Activated T-cell treated with anti-CD3 and anti-CD28 coated beads for 48 hours (primary cell): ENCODE results near the gene NAXD.
"Not testable (repeated sequence)": the region's sequence is repeated elsewhere in the genome, so short reads cannot be mapped to it uniquely, and the experiment has no call there.

Experiments
- DNase-seq: peaks from one replicate; pipeline ENCODE4 v3.0.0-alpha.2; 2020; ENCODE audit warnings: low read depth

Gene NAXD

DNA sequence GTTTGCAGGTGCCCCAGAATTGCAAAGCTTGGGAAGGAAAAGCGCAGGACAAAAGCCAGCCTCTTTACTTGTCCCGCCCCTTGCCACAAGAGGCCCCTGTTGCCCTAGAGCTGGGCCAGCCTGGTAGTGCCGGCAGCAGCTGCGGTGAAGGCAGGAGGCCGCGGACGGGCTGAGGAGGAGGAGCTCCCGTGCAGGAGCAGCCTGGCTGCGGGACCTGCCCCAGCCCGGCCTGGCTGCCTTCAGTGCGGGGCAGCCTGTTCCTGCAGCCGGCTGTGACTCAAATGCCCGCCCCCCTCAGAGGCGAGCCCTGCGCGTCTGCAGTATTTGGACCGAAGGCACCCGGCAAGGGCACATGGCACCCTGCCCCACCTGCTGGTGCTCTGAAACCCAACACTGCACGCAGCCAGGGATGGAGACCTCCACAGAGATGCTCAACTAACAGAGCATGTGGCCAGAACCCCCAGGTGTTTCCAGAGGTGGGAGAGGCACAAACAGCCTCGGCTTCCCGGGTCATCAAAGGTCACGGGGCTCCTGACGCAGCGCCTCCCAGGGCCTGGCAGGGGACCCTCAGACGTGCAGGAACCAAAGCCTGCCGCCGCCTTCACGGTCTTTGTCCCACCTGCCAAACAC, 29.7 kb downstream of the NAXD start:
- peak; percentile 36 for DNase-seq

GRCh38 chr13:110645750-110646149, 30.4 kb downstream of the NAXD start:
- no peak for DNase-seq

- DNase-seq = no peak
Observed at GRCh38 chr13:110646442-110647364, 31.4 kb downstream of the NAXD start.

DNA sequence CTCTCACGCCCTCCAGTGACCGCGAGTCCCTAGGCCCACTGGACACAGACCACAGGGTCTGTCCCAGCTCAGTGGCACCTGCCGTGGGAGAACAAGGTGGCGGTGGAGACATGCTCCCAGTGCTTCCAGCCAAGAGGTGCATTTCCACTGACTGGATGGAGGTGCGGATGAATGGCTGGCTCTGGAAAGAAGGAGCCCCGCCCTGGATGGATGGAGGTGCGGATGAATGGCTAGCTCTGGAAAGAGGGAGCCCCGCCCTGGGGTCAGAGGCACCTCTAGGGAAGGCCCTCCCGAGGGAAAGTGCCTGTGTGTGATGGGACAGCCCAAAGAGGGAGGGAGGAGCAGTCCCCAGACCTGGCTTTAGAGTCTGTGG, 32.0 kb downstream of the NAXD start:
- no peak for DNase-seq

DNA sequence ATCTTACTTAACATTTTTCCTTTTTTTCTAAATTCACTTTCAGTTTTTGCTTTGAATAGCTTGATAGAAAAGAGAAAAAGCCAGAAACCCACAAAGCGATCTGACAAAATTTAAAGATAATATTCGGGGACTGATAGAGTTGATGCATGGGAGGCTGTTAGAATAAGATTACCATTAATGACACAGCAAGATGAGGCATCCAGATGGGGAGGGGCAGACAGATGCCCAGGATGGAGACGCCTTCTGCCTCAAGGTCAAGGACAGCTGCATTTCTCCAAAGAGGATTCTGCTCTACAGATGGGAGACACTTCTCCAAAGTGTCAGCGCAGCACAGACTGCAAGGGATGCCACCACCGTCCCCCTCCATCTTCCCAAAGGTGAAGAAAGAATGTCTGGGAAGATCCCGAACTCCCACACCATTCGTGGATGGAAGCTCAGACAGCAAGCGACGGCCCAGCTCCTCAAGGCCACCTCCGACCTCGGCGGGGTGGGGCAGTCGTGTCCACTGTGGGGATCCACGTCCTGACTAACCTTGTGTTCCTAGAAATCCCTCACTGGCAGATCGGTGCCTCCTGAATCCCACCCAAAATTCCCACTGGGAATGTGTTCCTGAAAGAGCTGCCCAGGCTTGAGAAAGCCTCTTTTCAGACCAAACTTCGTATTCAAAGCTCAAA, 32.9 kb downstream of the NAXD start:
- DNase-seq = no peak

- DNase-seq = no peak
Observed at GRCh38 chr13:110648848-110649421, 33.6 kb downstream of the NAXD start.

DNA sequence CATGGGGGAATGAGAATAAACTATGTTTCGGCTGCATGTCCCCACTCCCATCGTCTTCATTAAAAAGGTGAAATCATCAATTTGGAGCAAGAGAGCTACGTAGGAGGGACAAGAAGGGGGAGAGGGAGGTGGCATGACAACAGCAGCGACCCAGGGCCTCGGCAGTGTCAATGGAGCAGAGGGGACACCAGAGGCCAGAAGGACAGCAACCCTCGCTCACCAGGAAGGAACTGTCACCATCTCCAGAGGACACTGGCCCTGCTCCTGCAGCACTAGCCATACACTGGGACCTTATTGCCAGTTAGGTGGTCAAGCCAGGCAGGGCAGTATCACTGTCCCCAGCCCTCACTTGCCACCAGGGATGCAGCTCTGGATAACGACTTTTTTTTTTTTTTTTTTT, 34.2 kb downstream of the NAXD start:
- DNase-seq = no peak

DNA sequence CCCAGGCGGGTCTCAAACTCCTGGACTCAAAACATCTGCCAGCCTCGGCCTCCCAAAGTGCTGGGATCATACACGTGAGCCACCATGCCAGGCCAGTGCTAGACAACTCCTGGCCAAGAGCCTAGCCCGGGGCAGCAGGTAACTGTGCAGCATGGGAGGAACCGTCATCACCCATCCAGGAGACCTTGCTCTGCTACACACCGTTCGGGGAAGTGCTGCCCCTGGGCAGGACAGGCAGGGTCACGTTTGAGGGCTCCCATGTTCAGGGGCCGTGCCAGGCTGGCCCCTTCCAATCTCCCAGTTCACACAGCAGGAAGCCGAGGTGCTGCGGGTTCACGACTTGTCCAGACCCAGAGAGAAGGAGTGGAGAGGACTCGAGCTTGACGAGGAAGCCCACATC, 35.1 kb downstream of the NAXD start:
- no peak for DNase-seq

GRCh38 chr13:110651271-110651670, 35.9 kb downstream of the NAXD start:
- DNase-seq = no peak

DNA sequence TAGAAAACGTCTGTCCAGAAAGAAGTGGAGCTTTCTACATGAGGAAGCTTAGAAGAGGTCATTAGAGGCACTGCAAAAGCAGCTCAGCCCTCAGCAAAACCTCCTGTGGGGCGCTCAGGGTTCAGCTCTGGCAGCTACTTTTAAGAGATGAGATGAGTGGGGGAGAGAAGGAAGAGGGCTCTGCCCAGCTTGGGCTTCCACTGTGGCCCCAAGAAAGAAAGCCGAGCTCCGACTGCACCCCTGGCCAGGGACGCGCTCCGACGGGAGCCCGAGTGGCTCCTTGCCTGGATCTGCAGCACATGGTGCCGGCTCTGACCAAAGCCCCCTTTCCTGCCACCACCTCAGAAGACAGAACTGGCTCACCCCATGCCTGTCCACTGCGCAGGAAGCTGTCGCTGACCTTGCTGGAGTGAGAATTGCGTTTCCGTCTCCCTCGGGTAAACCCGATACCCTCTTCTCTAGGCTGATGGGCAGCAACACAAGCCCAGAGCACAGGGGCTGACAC, 36.4 kb downstream of the NAXD start:
- DNase-seq = no peak

DNA sequence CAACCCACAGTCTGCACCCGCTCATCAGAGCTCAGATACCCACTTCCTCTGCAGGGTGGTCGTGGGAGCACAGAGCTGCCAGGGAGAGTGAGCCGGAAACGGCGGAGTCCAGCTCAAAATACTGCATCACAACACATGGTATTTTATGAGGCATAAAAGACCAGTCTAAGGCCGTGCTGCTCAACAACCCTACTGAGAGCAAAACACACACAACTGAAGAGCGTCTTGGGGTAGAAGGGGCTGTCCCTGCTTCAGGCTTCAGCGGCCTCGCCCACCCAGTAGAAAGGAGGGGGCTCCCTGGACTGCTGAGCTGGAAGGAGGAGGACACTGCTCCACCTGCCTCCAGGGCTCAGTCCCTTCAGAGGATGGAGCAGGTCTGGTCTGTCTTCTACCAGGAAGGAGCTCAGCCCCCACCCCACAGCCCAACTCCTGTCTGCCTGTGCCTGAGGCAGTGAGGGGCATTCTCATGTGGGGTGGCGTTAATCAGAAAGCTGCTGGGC, 36.9 kb downstream of the NAXD start:
- no peak for DNase-seq

DNA sequence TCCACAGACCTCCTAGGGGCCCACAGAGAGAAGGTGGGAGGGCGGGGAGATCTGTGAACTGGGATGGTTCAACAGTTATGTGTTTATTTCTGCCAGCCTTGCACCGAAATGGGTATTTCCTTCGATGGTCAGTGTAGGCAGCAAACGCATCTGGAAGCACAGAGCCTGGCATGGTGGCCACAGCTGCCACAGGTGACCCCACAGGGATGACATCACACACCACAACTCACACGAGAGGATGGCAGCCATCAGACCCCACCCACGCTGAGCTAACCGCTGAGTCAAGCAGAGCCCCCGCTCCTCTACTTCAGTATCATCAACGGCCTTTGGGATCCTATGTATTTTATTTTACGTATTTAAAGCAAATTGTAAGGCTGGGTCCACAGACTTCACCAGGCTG, 37.4 kb downstream of the NAXD start:
- no peak for DNase-seq

DNA sequence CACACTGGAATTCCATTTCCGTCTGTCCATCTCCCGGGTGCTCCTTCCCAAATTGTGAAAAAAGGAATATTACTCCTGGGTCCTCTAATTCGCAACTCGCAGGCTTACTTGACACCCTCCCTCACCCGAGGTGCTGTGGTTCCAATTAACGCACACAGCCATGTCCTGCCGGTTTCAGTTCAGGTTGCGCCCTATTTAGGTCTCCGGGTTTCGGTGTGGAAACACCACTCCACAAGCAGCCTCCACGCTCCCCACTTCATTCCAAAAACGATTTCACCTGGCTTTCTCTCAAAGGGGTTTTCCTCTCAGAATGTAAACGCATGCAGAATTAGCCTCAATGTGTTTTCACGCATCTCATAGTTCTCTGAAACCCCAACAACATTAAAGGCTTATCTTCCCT, 37.9 kb downstream of the NAXD start:
- DNase-seq = no peak

- no peak for DNase-seq
Observed at GRCh38 chr13:110653851-110654250, 38.5 kb downstream of the NAXD start.

GRCh38 chr13:110657196-110657595, 41.9 kb downstream of the NAXD start:
- no peak for DNase-seq

- DNase-seq = not testable (repeated sequence)
Observed at GRCh38 chr13:110658218-110658911, 43.0 kb downstream of the NAXD start.

GRCh38 chr13:110661256-110661655, 45.9 kb downstream of the NAXD start:
- DNase-seq = no peak

DNA sequence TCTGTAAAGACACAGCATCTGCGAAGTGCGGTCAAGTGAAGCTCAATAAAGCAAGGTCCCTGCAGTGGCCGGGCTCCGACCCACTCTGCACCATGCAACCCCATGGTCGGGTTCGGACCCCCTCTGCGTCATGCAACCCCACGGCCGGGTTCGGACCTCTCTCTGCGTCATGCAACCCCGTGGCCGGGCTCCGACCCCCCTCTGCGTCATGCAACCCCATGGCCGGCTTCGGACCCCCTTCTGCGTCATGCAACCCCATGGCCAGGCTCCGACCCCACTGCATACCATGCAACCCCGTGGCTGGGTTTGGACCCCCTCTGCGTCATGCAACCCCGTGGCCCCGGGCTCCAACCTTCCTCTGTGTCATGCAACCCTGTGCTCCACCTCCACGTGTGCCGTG, 46.7 kb downstream of the NAXD start:
- DNase-seq = no peak

- DNase-seq = no peak
Observed at GRCh38 chr13:110662777-110663443, 47.6 kb downstream of the NAXD start.

- DNase-seq = no peak
Observed at GRCh38 chr13:110663491-110663890, 48.1 kb downstream of the NAXD start.

GRCh38 chr13:110664041-110664440, 48.7 kb downstream of the NAXD start:
- no peak for DNase-seq
